Measurements from ENCODE around the gene HOMER3. TPM values are rescaled to one million over a fixed set of nuclear protein-coding genes. Genes with fewer than 3 reads are reported as not detected.
A peak's percentile ranks its signal among the peaks of the same experiment; 100 is the strongest.

HOMER3 gene
- total and polyA plus RNA-seq, 9 of the 15 experiments (the other 6 are each of a cell fraction or from before 2014, with no cell fraction given) = 1.3 to 5.1 (median 3.7) TPM; not detected in 2

DNA sequence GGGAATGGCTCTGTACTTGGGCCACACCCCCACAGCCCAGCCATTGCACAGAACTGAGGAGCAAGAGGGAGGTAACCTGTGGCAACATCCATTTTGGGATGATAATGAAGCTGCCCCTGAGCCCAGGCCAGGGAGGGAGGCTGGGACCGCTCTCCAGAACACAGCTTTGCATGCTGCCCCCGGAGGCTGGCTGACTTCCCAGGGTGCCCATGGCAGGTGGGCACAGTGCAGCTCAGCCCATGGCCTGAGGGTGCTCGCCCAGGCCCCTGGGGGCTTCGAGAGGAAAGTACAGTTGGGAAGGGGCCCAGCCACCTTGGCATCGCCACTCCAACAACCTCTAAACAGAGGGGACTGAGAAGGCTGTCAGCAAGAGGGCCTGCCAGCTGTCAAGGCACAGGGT is 27.6 kb downstream of the HOMER3 start:
- CTCF ChIA-PET (ENCODE audit: low intra/inter-chr PET ratio) = no interaction called here
- DNase-seq (ENCODE audit: extremely low read depth in 1 of 4, low spot score in 3 of 4) = no peak
- Histone ChIP-seq H3K4me1 (replicated peaks in 1 of 2; ENCODE audit: control insufficient read depth in 2 of 2, insufficient read depth in 2 of 2, low read length in 2 of 2) (peaks cover 4 to 23% of the 10 kb centered on the region in 2 experiments; a peak in 3 of 5 replicates), H3K4me3 (no peak overlapping the region), H4K20me1 (replicated peaks; ENCODE audit: control insufficient read depth, insufficient read depth, low read length) (peaks cover 3% of the 10 kb centered on the region; the same call in 1 of the 2 replicates), H3K9me3 (replicated peaks; ENCODE audit: control insufficient read depth, insufficient read depth, low read depth, low read length) (no peaks in the 10 kb centered on the region), H2AFZ (ENCODE audit: low read depth, low read length) (no peak overlapping the region), H3K9me1 (ENCODE audit: control insufficient read depth, insufficient read depth, low read length) (no peaks in the 10 kb centered on the region), H3K27me3 (ENCODE audit: control insufficient read depth in 2 of 2, insufficient read depth in 2 of 2, low read length in 2 of 2) (no peaks in the 10 kb centered on the region), H3K36me3 (ENCODE audit: control insufficient read depth, insufficient read depth, low read length) (peaks cover 66% of the 10 kb centered on the region; the same call in 2 of the 3 replicates), H3K27ac (ENCODE audit: extremely low read depth, low read depth, low read length) (no peak overlapping the region), H3K4me2 (ENCODE audit: insufficient read depth, low read length) (no peak overlapping the region), H3K9ac (ENCODE audit: insufficient read depth in 1 of 2, low read depth in 2 of 2, low read length in 2 of 2) (peak overlapping the region in 1 of 2 experiments; percentile 35; a peak in 1 of 4 replicates), H3K79me2 (ENCODE audit: control insufficient read depth, insufficient read depth, low read length) (peaks cover 44% of the 10 kb centered on the region)
- intact Hi-C loops (cut with micrococcal nuclease) (no loop called here), in situ Hi-C loops (cut with MboI) (no loop called here)
- ATAC-seq = no peak
- WGBS (ENCODE audit: insufficient coverage, low coverage, missing lambda C conversion rate) = 86% methylated on average over 4 of the region's 5 CpGs
- no TSS peak for BruUV-seq (replicated peaks)
- no peak for FAIRE-seq
- TF ChIP-seq GTF2E2 (tag; IDR thresholded peaks at IDR 0.05) (no peak), ATF7 (IDR thresholded peaks at IDR 0.05) (no peak), ZZZ3 (IDR thresholded peaks at IDR 0.05) (no peak), RBM25 (IDR thresholded peaks at IDR 0.05; ENCODE audit: low read depth, low read length, severe bottlenecking) (no peak), FOXM1 (IDR thresholded peaks at IDR 0.05; ENCODE audit: low read depth) (no peak), FOXM1 (CRISPR knock-in tag; IDR thresholded peaks at IDR 0.05; ENCODE audit: low read depth) (no peak), POLR3A (IDR thresholded peaks at IDR 0.05; ENCODE audit: borderline replicate concordance, extremely low read depth, insufficient read depth, insufficient read length) (no peak), TBL1XR1 (IDR thresholded peaks at IDR 0.05; ENCODE audit: low read length in 2 of 2) (no peak), ARHGAP35 (IDR thresholded peaks at IDR 0.05; ENCODE audit: partially characterized antibody) (no peak), PPARD (CRISPR knock-in tag; IDR thresholded peaks at IDR 0.05) (no peak), ZNF561 (CRISPR knock-in tag; conservative IDR thresholded peaks at IDR 0.05) (no peak), TCFL5 (CRISPR knock-in tag; conservative IDR thresholded peaks at IDR 0.05) (no peak), ZNF76 (CRISPR knock-in tag; IDR thresholded peaks at IDR 0.05; ENCODE audit: borderline replicate concordance) (no peak), ETV5 (CRISPR knock-in tag; IDR thresholded peaks at IDR 0.05; ENCODE audit: low read depth) (no peak), ZKSCAN1 (IDR thresholded peaks at IDR 0.05; ENCODE audit: low read depth, low read length) (no peak), POLR2AphosphoS5 (IDR thresholded peaks at IDR 0.05; ENCODE audit: control insufficient read depth, insufficient read depth, low read depth, low read length) (no peak), NFE2L1 (tag; IDR thresholded peaks at IDR 0.05; ENCODE audit: borderline replicate concordance, low read depth) (no peak)
- TF ChIP-seq, protein P1, sequence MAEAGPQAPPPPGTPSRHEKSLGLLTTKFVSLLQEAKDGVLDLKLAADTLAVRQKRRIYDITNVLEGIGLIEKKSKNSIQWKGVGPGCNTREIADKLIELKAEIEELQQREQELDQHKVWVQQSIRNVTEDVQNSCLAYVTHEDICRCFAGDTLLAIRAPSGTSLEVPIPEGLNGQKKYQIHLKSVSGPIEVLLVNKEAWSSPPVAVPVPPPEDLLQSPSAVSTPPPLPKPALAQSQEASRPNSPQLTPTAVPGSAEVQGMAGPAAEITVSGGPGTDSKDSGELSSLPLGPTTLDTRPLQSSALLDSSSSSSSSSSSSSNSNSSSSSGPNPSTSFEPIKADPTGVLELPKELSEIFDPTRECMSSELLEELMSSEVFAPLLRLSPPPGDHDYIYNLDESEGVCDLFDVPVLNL (CRISPR knock-in tag; IDR thresholded peaks at IDR 0.05; ENCODE audit: low read depth) = no peak
- TF ChIP-seq, protein P2, sequence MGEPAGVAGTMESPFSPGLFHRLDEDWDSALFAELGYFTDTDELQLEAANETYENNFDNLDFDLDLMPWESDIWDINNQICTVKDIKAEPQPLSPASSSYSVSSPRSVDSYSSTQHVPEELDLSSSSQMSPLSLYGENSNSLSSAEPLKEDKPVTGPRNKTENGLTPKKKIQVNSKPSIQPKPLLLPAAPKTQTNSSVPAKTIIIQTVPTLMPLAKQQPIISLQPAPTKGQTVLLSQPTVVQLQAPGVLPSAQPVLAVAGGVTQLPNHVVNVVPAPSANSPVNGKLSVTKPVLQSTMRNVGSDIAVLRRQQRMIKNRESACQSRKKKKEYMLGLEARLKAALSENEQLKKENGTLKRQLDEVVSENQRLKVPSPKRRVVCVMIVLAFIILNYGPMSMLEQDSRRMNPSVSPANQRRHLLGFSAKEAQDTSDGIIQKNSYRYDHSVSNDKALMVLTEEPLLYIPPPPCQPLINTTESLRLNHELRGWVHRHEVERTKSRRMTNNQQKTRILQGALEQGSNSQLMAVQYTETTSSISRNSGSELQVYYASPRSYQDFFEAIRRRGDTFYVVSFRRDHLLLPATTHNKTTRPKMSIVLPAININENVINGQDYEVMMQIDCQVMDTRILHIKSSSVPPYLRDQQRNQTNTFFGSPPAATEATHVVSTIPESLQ (CRISPR knock-in tag; IDR thresholded peaks at IDR 0.05) = no peak
- POLR2A ChIA-PET = interaction anchor here (0.5 to 1.2 kb wide), 3 partner anchors 10 to 15 kb away, joined by 3 to 5 read pairs (median 4); no protein-coding TSS in a partner anchor
